OCI-LY3 (cell line): Measurements from ENCODE around the gene EPHB1.
"Not testable (repeated sequence)": the region's sequence is repeated elsewhere in the genome, so short reads cannot be mapped to it uniquely, and the experiment has no call there.

Experiments used
- H2AFZ ChIP-seq: fragments of 200-600, 300-600 bp; shearing (Covaris generic); 2 replicates; pipeline ENCODE4 v1.6.0; 2014; ENCODE audit warnings: antibody characterized with exemption, low read depth, low read length
- H3K27ac ChIP-seq: fragments of 200-600, 300-600 bp; sonication (generic); 2 replicates; pipeline ENCODE4 v1.5.1; 2014; ENCODE audit warnings: mild to moderate bottlenecking, low read length, moderate library complexity, mixed read lengths
- H3K27me3 ChIP-seq: fragments of 200-600, 300-600 bp; sonication (generic); 2 replicates; pipeline ENCODE4 v1.6.1; 2014; ENCODE audit warnings: low read depth, low read length, mixed read lengths
- H3K36me3 ChIP-seq: fragments of 200-600, 300-600 bp; sonication (generic); replicated peaks from 2 replicates; pipeline ENCODE3; 2014; ENCODE audit warnings: low read depth, low read length, mixed read lengths
- H3K4me1 ChIP-seq: fragments of 300-600, 200-600 bp; sonication (generic); 2 replicates; pipeline ENCODE4 v1.6.1; 2014; ENCODE audit warnings: low read length, mixed read lengths
- H3K4me2 ChIP-seq: fragments of 200-600, 300-600 bp; sonication (generic); 2 replicates; pipeline ENCODE4 v1.6.1; 2014; ENCODE audit warnings: low read length, mixed read lengths
- H3K4me3 ChIP-seq: fragments of 300-600, 200-600 bp; sonication (generic); 2 replicates; pipeline ENCODE4 v1.5.1; 2014; ENCODE audit warnings: antibody characterized with exemption, mild to moderate bottlenecking, low read length, moderate library complexity
- H3K79me2 ChIP-seq: fragments of 300-600, 200-600 bp; shearing (Covaris generic); 2 replicates; pipeline ENCODE4 v1.6.1; 2014; ENCODE audit warnings: mild to moderate bottlenecking, low read length, mixed read lengths
- H3K9ac ChIP-seq: fragments of 300-600, 200-600 bp; shearing (Covaris generic); 2 replicates; pipeline ENCODE4 v1.6.0; 2014; ENCODE audit warnings: mild to moderate bottlenecking, low read length, moderate library complexity
- H3K9me3 ChIP-seq: fragments of 200-600, 300-600 bp; shearing (Covaris generic); 2 replicates; pipeline ENCODE4 v1.6.1; 2014; ENCODE audit warnings: low read length, mixed read lengths; ENCODE audit not compliant: insufficient read depth
- H4K20me1 ChIP-seq: fragments of 200-600, 300-600 bp; sonication (generic); 2 replicates; pipeline ENCODE4 v1.6.1; 2016; ENCODE audit warnings: low read length, mixed read lengths; ENCODE audit not compliant: insufficient read depth
- CTCF ChIP-seq: fragments of 200-600, 300-600 bp; sonication (generic); IDR thresholded peaks from 2 replicates; pipeline ENCODE4 v1.5.1; 2014; ENCODE audit warnings: antibody characterized with exemption, low read length, low read depth
- EZH2phosphoT487 ChIP-seq: fragments of 200-600 bp; shearing (Covaris generic); IDR thresholded peaks from 2 replicates; pipeline ENCODE4 v1.6.1; 2018; ENCODE audit warnings: antibody characterized with exemption, mixed run types, low read depth

The EPHB1 gene

DNA sequence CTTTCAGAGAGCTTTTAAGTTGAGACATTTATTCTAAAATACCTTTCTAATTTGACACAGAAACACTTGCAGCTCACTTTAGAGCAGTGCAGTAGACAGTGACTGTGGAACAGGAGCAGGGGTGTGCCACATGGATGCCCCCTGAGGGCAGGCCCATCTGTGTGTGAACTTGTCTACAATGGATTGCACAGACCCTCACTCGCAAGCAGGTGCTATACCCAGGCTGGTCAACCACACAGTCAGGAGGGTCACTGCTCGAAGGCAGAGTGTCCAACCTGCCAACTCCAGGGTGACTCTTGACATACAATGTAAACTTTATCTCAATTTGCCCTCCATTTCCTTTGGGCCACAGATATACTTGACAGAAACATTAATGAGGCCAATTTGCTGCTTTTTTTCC is 437.2 kb downstream of the EPHB1 start:
- no peak overlapping the region for H3K27ac ChIP-seq

GRCh38 chr3:135233476-135233875 is 438.4 kb downstream of the EPHB1 start:
- H3K9ac ChIP-seq, H3K4me1 ChIP-seq, H3K27me3 ChIP-seq, H3K27ac ChIP-seq, H2AFZ ChIP-seq, H3K4me3 ChIP-seq, H3K4me2 ChIP-seq, H3K79me2 ChIP-seq, H3K9me3 ChIP-seq: not testable (repeated sequence)
- Histone ChIP-seq H3K36me3 (peaks cover 60% of the 10 kb centered on the region), H4K20me1 (peaks cover 14% of the 10 kb centered on the region)

More for the DNA sequence above, 437.2 kb downstream of the EPHB1 start:
- H3K9ac ChIP-seq = no peak overlapping the region
- H3K27me3 ChIP-seq = no peaks in the 10 kb centered on the region
- no peaks in the 10 kb centered on the region for H3K9me3 ChIP-seq
- TF ChIP-seq EZH2phosphoT487 (no peak), CTCF (no peak)
- peaks cover 13% of the 10 kb centered on the region for H4K20me1 ChIP-seq
- H3K4me2 ChIP-seq = no peak overlapping the region
- no peak overlapping the region for H2AFZ ChIP-seq
- H3K4me1 ChIP-seq = peaks cover 15% of the 10 kb centered on the region
- no peak overlapping the region for H3K4me3 ChIP-seq
- H3K79me2 ChIP-seq = peaks cover 5% of the 10 kb centered on the region; the same call in 1 of the 2 replicates
- H3K36me3 ChIP-seq = peaks cover 60% of the 10 kb centered on the region

DNA sequence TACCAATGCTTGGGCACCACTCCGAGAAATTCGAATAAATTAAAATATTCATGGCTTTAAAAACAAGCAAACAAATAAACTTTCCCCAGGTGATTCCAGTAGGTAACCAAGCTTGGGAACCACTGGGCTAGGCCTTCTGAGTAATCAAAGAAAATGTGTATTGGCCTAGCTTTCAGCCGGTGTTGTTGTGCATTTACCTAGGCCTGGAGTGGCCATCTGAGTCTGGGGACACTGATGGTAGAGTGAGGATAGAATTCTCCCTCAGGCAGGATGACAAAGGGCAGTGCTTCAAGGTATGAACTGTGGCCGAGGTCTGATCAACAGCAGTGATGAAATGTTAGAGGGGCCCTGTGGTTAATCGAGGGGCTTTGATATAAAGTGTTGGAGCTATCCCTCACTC is 440.5 kb downstream of the EPHB1 start:
- Histone ChIP-seq H3K4me1 (no peaks in the 10 kb centered on the region), H2AFZ (no peak overlapping the region), H4K20me1 (peaks cover 11% of the 10 kb centered on the region), H3K36me3 (peaks cover 61% of the 10 kb centered on the region), H3K27ac (no peak overlapping the region), H3K4me3 (no peak overlapping the region), H3K9me3 (no peaks in the 10 kb centered on the region), H3K4me2 (no peak overlapping the region), H3K27me3 (no peaks in the 10 kb centered on the region), H3K79me2 (no peaks in the 10 kb centered on the region), H3K9ac (no peak overlapping the region)
- no peak for TF ChIP-seq EZH2phosphoT487

DNA sequence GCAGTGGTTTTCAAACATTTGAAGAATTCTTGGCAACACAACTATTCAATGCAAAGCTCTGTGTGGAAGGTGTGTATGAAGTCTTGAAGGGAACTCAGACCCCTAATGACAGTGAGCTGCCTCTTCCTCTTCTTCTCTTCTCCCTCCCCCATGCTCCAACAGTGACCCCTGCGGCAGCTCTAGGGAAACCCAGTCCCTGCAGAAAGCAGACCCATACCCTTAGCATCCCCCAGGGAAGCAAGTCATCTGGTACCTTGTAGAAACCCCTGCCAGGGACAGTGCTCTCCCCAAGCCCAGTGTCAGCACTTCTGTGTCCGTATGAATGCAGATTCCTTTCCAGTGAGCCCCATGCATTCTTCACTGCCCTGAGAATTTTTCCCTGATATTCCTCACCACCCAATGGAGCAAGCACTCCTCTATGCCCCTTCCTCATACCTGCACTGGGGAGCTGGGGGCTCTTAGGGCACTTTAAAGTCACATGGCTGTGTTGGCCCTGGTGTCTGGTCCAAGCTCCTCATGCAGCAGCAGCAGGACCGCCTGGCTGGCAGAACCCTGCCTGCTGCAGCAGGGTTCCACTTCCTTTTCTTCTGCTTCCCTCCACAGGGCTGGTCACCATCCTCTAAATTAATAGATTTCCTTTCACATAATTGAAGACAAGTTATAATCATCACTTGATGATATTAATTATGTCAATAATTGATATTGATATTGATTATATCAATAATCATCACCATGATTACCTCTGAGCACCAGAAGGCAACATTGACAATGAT is 442.5 kb downstream of the EPHB1 start:
- Histone ChIP-seq H3K4me1 (no peaks in the 10 kb centered on the region), H3K36me3 (peaks cover 60% of the 10 kb centered on the region), H3K27ac (no peak overlapping the region), H3K4me3 (no peak overlapping the region), H3K27me3 (no peaks in the 10 kb centered on the region), H3K79me2 (no peaks in the 10 kb centered on the region), H3K9me3 (no peaks in the 10 kb centered on the region), H4K20me1 (peaks cover 8% of the 10 kb centered on the region; the same call in 1 of the 2 replicates), H2AFZ (no peak overlapping the region), H3K4me2 (no peak overlapping the region), H3K9ac (no peak overlapping the region)
- TF ChIP-seq EZH2phosphoT487 (no peak), CTCF (no peak)

- TF ChIP-seq EZH2phosphoT487 (no peak), CTCF (no peak)
- H3K27me3 ChIP-seq = no peaks in the 10 kb centered on the region
- no peak overlapping the region for H2AFZ ChIP-seq
- no peaks in the 10 kb centered on the region for H3K4me1 ChIP-seq
- H3K36me3 ChIP-seq = peaks cover 60% of the 10 kb centered on the region
- H3K9ac ChIP-seq = no peak overlapping the region
- no peak overlapping the region for H3K4me2 ChIP-seq
- no peak overlapping the region for H3K4me3 ChIP-seq
- no peak overlapping the region for H3K27ac ChIP-seq
- H3K9me3 ChIP-seq = no peaks in the 10 kb centered on the region
- H4K20me1 ChIP-seq = peaks cover 10% of the 10 kb centered on the region; the same call in 1 of the 2 replicates
- H3K79me2 ChIP-seq = no peaks in the 10 kb centered on the region
Observed at GRCh38 chr3:135238236-135238830, 443.3 kb downstream of the EPHB1 start.
